ENCODE data around the gene STK33.

The STK33 gene

GRCh38 chr11:8360086-8360828, 233.8 kb downstream of the STK33 start:
- DNase-seq: peak in 1 of 10 donors; percentile 63
- intact Hi-C loops (cut with DNase I): loop anchor here (2.0 kb wide), 1 partner anchor 71 kb away; no protein-coding TSS in a partner anchor

- intact Hi-C loops (cut with DNase I): no loop called here
- peak in 1 of 10 donors; percentile 43 for DNase-seq
Observed at GRCh38 chr11:8359521-8359920, 234.5 kb downstream of the STK33 start.

- intact Hi-C loops (cut with DNase I): no loop called here
- peak in 2 of 10 donors; percentile 64 to 75 for DNase-seq
Observed at GRCh38 chr11:8357891-8358566, 236.0 kb downstream of the STK33 start.

- DNase-seq: peak in 1 of 10 donors; percentile 62
- intact Hi-C loops (cut with DNase I): no loop called here
Observed at GRCh38 chr11:8357505-8357888, 236.5 kb downstream of the STK33 start.

GRCh38 chr11:8356721-8357504, 237.1 kb downstream of the STK33 start:
- intact Hi-C loops (cut with DNase I): no loop called here
- DNase-seq: peak in 9 of 10 donors; percentile 19 to 92 (median 60)

GRCh38 chr11:8356216-8356615, 237.8 kb downstream of the STK33 start:
- intact Hi-C loops (cut with DNase I): no loop called here
- peak in 2 of 10 donors; percentile 55 to 59 for DNase-seq

GRCh38 chr11:8355416-8355742, 238.6 kb downstream of the STK33 start:
- intact Hi-C loops (cut with DNase I): no loop called here
- peak in 2 of 10 donors; percentile 57 to 66 for DNase-seq

- intact Hi-C loops (cut with DNase I): no loop called here
- peak in 9 of 10 donors; percentile 30 to 93 (median 57) for DNase-seq
Observed at GRCh38 chr11:8354622-8355415, 239.2 kb downstream of the STK33 start.

- peak in 2 of 10 donors; percentile 49 to 72 for DNase-seq
- intact Hi-C loops (cut with DNase I): no loop called here
Observed at GRCh38 chr11:8352876-8353505, 241.0 kb downstream of the STK33 start.

GRCh38 chr11:8352103-8352875, 241.7 kb downstream of the STK33 start:
- peak in 1 of 10 donors; percentile 6 for DNase-seq
- intact Hi-C loops (cut with DNase I): no loop called here

- DNase-seq: no peak
- intact Hi-C loops (cut with DNase I): no loop called here
Observed at GRCh38 chr11:8351223-8351622, 242.8 kb downstream of the STK33 start.

- no peak for DNase-seq
- intact Hi-C loops (cut with DNase I): no loop called here
Observed at GRCh38 chr11:8347978-8348377, 246.1 kb downstream of the STK33 start.

- intact Hi-C loops (cut with DNase I): no loop called here
- no peak for DNase-seq
Observed at GRCh38 chr11:8346157-8346755, 247.8 kb downstream of the STK33 start.

- intact Hi-C loops (cut with DNase I): no loop called here
- DNase-seq: no peak
Observed at GRCh38 chr11:8345179-8345578, 248.8 kb downstream of the STK33 start.

- intact Hi-C loops (cut with DNase I): no loop called here
- no peak for DNase-seq
Observed at GRCh38 chr11:8344346-8344745, 249.7 kb downstream of the STK33 start.

GRCh38 chr11:8342821-8343681, 251.0 kb downstream of the STK33 start:
- no peak for DNase-seq
- intact Hi-C loops (cut with DNase I): no loop called here

GRCh38 chr11:8341996-8342395, 252.0 kb downstream of the STK33 start:
- intact Hi-C loops (cut with DNase I): no loop called here
- no peak for DNase-seq

Measured in posterior cingulate gyrus (tissue), 11 donors.